Parathyroid adenoma (tissue), 2 donors: ENCODE results near the gene UGT1A1.

Experiments used
- H2AFZ ChIP-seq: fragments of 300-600 bp; sonication (generic); one replicate; pipeline ENCODE4 v1.7.0; 2017; ENCODE audit warnings: antibody characterized with exemption, mild to moderate bottlenecking
- H3K27ac ChIP-seq: fragments of 300-600 bp; sonication (generic); one replicate; pipeline ENCODE4 v1.7.0; 2017
- H3K27me3 ChIP-seq: fragments of 300-600 bp; sonication (generic); one replicate; pipeline ENCODE4 v1.7.0; 2017; ENCODE audit warnings: low read length; ENCODE audit not compliant: control insufficient read depth, insufficient read depth
- H3K36me3 ChIP-seq: fragments of 300-600 bp; sonication (generic); one replicate; pipeline ENCODE4 v1.7.0; 2017; ENCODE audit warnings: low read length; ENCODE audit not compliant: control insufficient read depth, insufficient read depth
- H3K4me1 ChIP-seq: fragments of 300-600 bp; sonication (generic); one replicate; pipeline ENCODE4 v1.7.0; 2017; ENCODE audit warnings: control low read depth
- H3K4me2 ChIP-seq: fragments of 300-600 bp; sonication (generic); one replicate; pipeline ENCODE4 v1.7.0; 2017; ENCODE audit warnings: low read length
- H3K4me3 ChIP-seq: fragments of 300-600 bp; sonication (generic); one replicate; pipeline ENCODE4 v1.7.0; 2017; ENCODE audit warnings: low read depth, low read length
- H3K79me2 ChIP-seq: fragments of 300-600 bp; sonication (generic); one replicate; pipeline ENCODE4 v1.7.0; 2017; ENCODE audit warnings: control low read depth
- H3K9ac ChIP-seq: fragments of 300-600 bp; sonication (generic); one replicate; pipeline ENCODE4 v1.7.0; 2017; ENCODE audit warnings: mild to moderate bottlenecking
- H3K9me3 ChIP-seq: fragments of 300-600 bp; sonication (generic); one replicate; pipeline ENCODE4 v1.7.0; 2017; ENCODE audit warnings: low read length; ENCODE audit not compliant: control insufficient read depth
- TF ChIP-seq, protein P1 (sequence below): fragments of 300-600 bp; sonication (generic); IDR thresholded peaks from one replicate; pipeline ENCODE4 v1.7.0; 2017; ENCODE audit warnings: antibody characterized with exemption, mild to moderate bottlenecking
- donor health status: primary hyperparathyroidism.

UGT1A1 gene

DNA sequence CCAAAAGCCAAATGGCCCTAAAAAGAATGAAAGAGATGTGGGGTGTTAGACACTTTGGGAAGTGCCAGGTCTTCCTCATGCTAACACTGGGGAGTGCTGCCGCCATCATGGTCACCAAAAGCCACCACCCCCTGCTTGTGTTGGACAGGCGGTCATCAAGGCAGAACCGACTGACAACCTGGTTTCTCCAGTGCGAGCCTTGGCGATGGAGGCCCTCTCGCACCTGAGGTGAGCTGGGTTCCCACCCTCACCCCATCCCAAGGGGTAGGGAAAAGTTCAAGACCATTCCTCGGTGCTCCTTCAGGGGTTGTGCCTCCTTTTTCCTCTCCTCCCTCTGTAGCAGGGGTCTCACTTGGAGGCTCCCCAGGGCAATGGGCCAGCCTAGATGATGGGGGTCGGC lies 51.7 kb downstream of the UGT1A1 start:
- Histone ChIP-seq H3K4me1 (no peaks in the 10 kb centered on the region), H3K4me2 (no peak overlapping the region), H3K9ac (no peak overlapping the region), H3K27ac (no peak overlapping the region), H3K27me3 (no peaks in the 10 kb centered on the region), H3K36me3 (no peaks in the 10 kb centered on the region), H3K4me3 (no peak overlapping the region), H3K79me2 (no peaks in the 10 kb centered on the region), H3K9me3 (no peaks in the 10 kb centered on the region), H2AFZ (no peak overlapping the region)
- TF ChIP-seq, protein P1, sequence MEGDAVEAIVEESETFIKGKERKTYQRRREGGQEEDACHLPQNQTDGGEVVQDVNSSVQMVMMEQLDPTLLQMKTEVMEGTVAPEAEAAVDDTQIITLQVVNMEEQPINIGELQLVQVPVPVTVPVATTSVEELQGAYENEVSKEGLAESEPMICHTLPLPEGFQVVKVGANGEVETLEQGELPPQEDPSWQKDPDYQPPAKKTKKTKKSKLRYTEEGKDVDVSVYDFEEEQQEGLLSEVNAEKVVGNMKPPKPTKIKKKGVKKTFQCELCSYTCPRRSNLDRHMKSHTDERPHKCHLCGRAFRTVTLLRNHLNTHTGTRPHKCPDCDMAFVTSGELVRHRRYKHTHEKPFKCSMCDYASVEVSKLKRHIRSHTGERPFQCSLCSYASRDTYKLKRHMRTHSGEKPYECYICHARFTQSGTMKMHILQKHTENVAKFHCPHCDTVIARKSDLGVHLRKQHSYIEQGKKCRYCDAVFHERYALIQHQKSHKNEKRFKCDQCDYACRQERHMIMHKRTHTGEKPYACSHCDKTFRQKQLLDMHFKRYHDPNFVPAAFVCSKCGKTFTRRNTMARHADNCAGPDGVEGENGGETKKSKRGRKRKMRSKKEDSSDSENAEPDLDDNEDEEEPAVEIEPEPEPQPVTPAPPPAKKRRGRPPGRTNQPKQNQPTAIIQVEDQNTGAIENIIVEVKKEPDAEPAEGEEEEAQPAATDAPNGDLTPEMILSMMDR: no peak

DNA sequence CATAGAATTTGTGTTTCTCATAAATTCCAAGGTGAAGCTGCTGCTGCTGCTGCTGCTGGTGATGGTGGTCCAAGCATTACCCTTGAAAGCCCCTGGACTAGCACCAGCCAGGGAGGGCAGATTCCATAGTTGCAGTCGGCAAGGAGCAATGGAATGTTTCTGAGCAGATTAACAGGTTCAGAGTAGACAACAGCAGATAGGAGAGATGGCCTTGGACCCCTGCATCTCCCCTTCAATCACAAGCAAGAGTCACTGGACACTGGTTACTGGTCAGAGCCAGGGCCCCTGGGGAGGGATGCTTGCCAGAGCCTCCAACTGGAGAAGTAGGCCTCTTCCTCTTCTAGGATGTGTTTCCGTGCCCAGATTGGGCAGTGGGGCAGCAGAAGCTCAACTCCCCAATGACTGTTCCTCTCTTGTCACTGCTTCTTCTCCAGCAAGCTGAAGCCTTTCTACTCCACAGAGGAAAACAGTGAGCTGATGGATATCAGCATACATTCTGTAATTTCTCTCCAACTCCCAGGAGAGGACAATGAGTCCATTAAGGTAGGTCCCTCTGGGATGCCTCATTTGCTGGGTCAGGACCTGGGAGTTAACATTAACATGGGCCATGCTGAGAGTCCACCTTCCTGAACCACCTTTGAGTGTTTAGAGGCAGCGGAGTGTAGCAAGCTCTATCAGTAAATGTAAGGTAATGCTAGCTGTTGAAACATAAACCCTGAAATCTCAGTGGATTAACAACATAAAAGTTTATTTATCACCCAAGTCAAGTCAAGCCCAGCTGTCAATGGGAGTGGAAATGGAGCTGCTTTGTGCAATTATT lies 53.4 kb downstream of the UGT1A1 start:
- Histone ChIP-seq H3K4me2 (no peak overlapping the region), H3K9me3 (no peaks in the 10 kb centered on the region), H2AFZ (no peak overlapping the region), H3K36me3 (no peaks in the 10 kb centered on the region), H3K79me2 (no peaks in the 10 kb centered on the region), H3K9ac (no peak overlapping the region), H3K4me1 (no peaks in the 10 kb centered on the region), H3K4me3 (no peak overlapping the region), H3K27ac (no peak overlapping the region), H3K27me3 (no peaks in the 10 kb centered on the region)
- TF ChIP-seq, protein P1: no peak

DNA sequence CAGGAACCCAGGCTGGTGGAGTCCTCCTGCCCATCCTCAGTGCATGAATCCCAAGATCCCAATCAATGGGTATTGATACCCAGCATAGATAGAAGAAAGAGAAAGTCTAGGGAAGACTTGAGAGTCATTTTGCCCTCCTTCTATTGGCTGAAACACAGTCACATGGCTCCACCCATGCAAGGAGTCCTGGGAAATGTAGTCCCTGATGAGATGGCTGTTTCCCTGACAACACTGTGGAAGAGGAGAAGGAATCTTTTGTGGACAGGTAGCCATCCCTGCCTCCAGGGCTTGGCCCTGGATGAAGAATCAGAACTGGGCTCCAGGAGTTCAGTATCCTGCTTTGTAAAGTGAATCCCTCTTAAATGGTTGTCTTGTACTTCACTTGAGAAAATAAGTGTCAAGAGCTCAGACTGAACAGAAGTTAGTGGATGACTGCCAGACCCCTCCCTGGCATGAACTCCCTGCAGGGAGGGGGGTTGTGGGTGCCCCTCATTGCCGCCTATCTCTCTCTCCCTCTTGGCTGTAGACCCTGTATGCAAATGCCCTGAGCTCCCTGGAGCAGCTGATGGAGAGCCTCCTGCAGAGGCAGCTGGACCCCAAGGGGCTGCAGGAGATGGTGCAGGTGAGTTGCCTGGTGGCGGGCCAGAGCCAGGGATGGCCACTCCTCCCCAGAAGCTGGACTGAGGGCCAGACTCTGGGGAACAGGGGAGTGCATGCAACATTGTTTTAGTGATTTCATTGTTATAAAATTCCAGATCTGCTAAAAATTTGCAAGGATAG lies 54.2 kb downstream of the UGT1A1 start:
- Histone ChIP-seq H3K27me3 (no peaks in the 10 kb centered on the region), H3K4me2 (no peak overlapping the region), H3K79me2 (no peaks in the 10 kb centered on the region), H3K27ac (no peak overlapping the region), H3K9ac (no peak overlapping the region), H3K4me3 (no peak overlapping the region), H3K9me3 (no peaks in the 10 kb centered on the region), H3K36me3 (no peaks in the 10 kb centered on the region), H2AFZ (no peak overlapping the region), H3K4me1 (no peaks in the 10 kb centered on the region)
- TF ChIP-seq, protein P1: no peak

DNA sequence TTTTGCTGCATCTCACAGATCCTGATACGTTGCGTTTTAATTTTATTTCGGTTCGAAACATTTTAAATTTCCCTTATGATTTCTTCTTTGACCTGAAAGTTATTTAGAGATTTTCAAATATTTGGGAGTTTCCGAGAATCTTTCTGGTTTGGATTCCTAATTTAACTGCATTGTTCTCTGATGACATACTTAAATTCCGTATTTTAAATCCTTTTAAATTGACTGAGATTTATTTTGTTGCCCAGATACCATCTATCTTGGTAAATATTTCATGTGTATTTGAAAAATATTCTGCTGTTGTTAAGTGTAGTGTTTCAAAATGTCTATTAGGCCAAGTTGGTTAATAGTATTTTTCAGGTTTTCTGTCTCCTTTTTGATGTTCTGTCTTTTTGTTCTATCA lies 55.8 kb downstream of the UGT1A1 start:
- Histone ChIP-seq H3K4me2 (no peak overlapping the region), H3K79me2 (no peaks in the 10 kb centered on the region), H3K27ac (no peak overlapping the region), H3K4me3 (no peak overlapping the region), H3K9ac (no peak overlapping the region), H3K4me1 (no peaks in the 10 kb centered on the region), H3K36me3 (no peaks in the 10 kb centered on the region), H3K27me3 (no peaks in the 10 kb centered on the region), H2AFZ (no peak overlapping the region), H3K9me3 (no peaks in the 10 kb centered on the region)
- TF ChIP-seq, protein P1: no peak
